Liver (tissue), 9 donors: ENCODE measurements around the gene MYO6. TPM values are rescaled to one million over a fixed set of nuclear protein-coding genes. Genes with fewer than 3 reads are reported as not detected.

ENCODE experiments used
- DNase-seq: peaks from one replicate; pipeline ENCODE4 v3.0.0-alpha.2; 2017; ENCODE audit warnings: low spot score
- H3K27ac ChIP-seq, 2 donors: one replicate each; pipeline ENCODE4 v1.7.0; 2013; ENCODE audit warnings: inconsistent platforms in 2 of 2, low read length in 2 of 2, control low read depth in 1 of 2, low read depth in 1 of 2, mild to moderate bottlenecking in 1 of 2
- H3K27me3 ChIP-seq, 4 donors: one replicate each; pipeline versions ENCODE4 v1.6.1 to v1.7.0; 2013; ENCODE audit warnings: low read length in 3 of 4, inconsistent platforms in 1 of 4, mild to moderate bottlenecking in 1 of 4, moderate library complexity in 1 of 4; ENCODE audit not compliant: control insufficient read depth in 4 of 4, insufficient read depth in 4 of 4
- H3K36me3 ChIP-seq, 4 donors: one replicate each; pipeline versions ENCODE4 v1.6.1 to v1.7.0; 2013; ENCODE audit warnings: low read length in 3 of 4, mild to moderate bottlenecking in 3 of 4, low read depth in 1 of 4, moderate library complexity in 1 of 4; ENCODE audit not compliant: control insufficient read depth in 4 of 4, insufficient read depth in 3 of 4
- H3K4me1 ChIP-seq, 4 donors: one replicate each; pipeline versions ENCODE4 v1.6.1 to v1.7.0; 2013; ENCODE audit warnings: low read length in 3 of 4, mild to moderate bottlenecking in 3 of 4, moderate library complexity in 1 of 4; ENCODE audit not compliant: control insufficient read depth in 4 of 4, insufficient read depth in 4 of 4
- H3K4me3 ChIP-seq, 3 donors: one replicate each; pipeline versions ENCODE4 v1.6.1 to v1.7.0; 2013; ENCODE audit warnings: low read length in 3 of 3, control low read depth in 1 of 3, low read depth in 1 of 3, mild to moderate bottlenecking in 1 of 3
- H3K9ac ChIP-seq, 2 donors: one replicate each; pipeline ENCODE4 v1.7.0; 2013; ENCODE audit warnings: low read length in 2 of 2, mild to moderate bottlenecking in 2 of 2, moderate library complexity in 2 of 2, control low read depth in 1 of 2, low read depth in 1 of 2
- H3K9me3 ChIP-seq, 4 donors: one replicate each; pipeline versions ENCODE4 v1.6.1 to v1.7.0; 2013; ENCODE audit warnings: low read length in 3 of 4; ENCODE audit not compliant: control insufficient read depth in 4 of 4
- ATF3 ChIP-seq: IDR thresholded peaks from 2 replicates; pipeline ENCODE4 v1.6.1; 2016; ENCODE audit warnings: antibody characterized with exemption
- CTCF ChIP-seq: fragments of 150-350 bp; IDR thresholded peaks from 2 replicates; pipeline ENCODE4 v1.5.1; 2017; ENCODE audit warnings: improper control_type of control experiment, low read depth, low read length; ENCODE audit not compliant: missing input control
- EGR1 ChIP-seq, 2 donors: IDR thresholded peaks; 2 replicates each; pipeline ENCODE4 v1.6.1; 2016 to 2018; ENCODE audit warnings: antibody characterized with exemption in 2 of 2, low read depth in 2 of 2
- FOXA1 ChIP-seq: IDR thresholded peaks from 2 replicates; pipeline ENCODE4 v1.6.1; 2016; ENCODE audit warnings: antibody characterized with exemption
- FOXA2 ChIP-seq: IDR thresholded peaks from 2 replicates; pipeline ENCODE4 v1.6.1; 2016; ENCODE audit warnings: antibody characterized with exemption
- NR2F2 ChIP-seq: IDR thresholded peaks from 2 replicates; pipeline ENCODE4 v1.6.1; 2016; ENCODE audit warnings: antibody characterized with exemption
- RAD21 ChIP-seq, 2 donors: IDR thresholded peaks; 2 replicates each; pipeline ENCODE4 v1.6.1; 2016; ENCODE audit warnings: antibody characterized with exemption in 2 of 2, mild to moderate bottlenecking in 2 of 2
- REST ChIP-seq: IDR thresholded peaks from 2 replicates; pipeline ENCODE4 v1.6.1; 2016; ENCODE audit warnings: antibody characterized with exemption, mild to moderate bottlenecking
- RXRA ChIP-seq, 2 donors: IDR thresholded peaks; 2 replicates each; pipeline ENCODE4 v1.6.1; 2017 to 2018; ENCODE audit warnings: antibody characterized with exemption in 2 of 2, mild to moderate bottlenecking in 1 of 2
- TAF1 ChIP-seq: conservative IDR thresholded peaks from 2 replicates; pipeline ENCODE4 v1.6.1; 2016; ENCODE audit warnings: antibody characterized with exemption, mild to moderate bottlenecking
- YY1 ChIP-seq: IDR thresholded peaks from 2 replicates; pipeline ENCODE4 v1.6.1; 2016; ENCODE audit warnings: antibody characterized with exemption, mild to moderate bottlenecking
- ZBTB33 ChIP-seq: IDR thresholded peaks from 2 replicates; pipeline ENCODE4 v1.6.1; 2016; ENCODE audit warnings: antibody characterized with exemption
- WGBS: extraction: QIAGEN DNeasy Blood & Tissue Kit; methylation state at CpG from one replicate; pipeline ENCODE4 v1.1.7; 2013; 5-methylcytosine and 5-hydroxymethylcytosine counted together
- polyA plus RNA-seq, 2 donors: library from polyadenylated mRNA; stranded (reverse) in 1 of 2; unstranded in 1 of 2; fragments of 200-250 nt in 1 of 2; fragments of >200 nt in 1 of 2; fragmentation: Nextera tagmentation in 1 of 2; extraction: Ambion mirVana in 1 of 2; gene quantifications; one replicate each; pipeline versions ENCODE4 v1.2.1 to v1.2.3, GENCODE V29; 2013 to 2015
- total RNA-seq, 2 donors: library from RNA; depleted of rRNA; stranded (reverse); fragments of >200 nt; gene quantifications; one replicate each; pipeline ENCODE4 v1.2.3, GENCODE V29; 2014
- donor health status: healthy.
- donor health status: healthy.
- donor health status: healthy.
- donor health status: healthy.
- donor health status: healthy.

MYO6 gene
- total and polyA plus RNA-seq, 4 donors: 6.5 to 18.3 (median 12.7) TPM

GRCh38 chr6:75827163-75827562 lies 78.1 kb downstream of the MYO6 start:
- no peak for TF ChIP-seq YY1
- no peak for TF ChIP-seq RAD21 (IDR thresholded peaks at IDR 0.05)
- DNase-seq: no peak
- Histone ChIP-seq H3K4me1 (no peaks in the 10 kb centered on the region), H3K9ac (no peak overlapping the region), H3K9me3 (no peaks in the 10 kb centered on the region), H3K27ac (no peak overlapping the region), H3K27me3 (no peaks in the 10 kb centered on the region), H3K36me3 (peaks cover 0 to 3% (median 0%) of the 10 kb centered on the region in 4 donors), H3K4me3 (no peak overlapping the region)
- WGBS: 98% methylated on average over 1 of the region's 1 CpG

- H3K4me3 ChIP-seq: no peak overlapping the region
- H3K9ac ChIP-seq: no peak overlapping the region
- peaks cover 0 to 12% (median 3%) of the 10 kb centered on the region in 4 donors for H3K36me3 ChIP-seq
- no peaks in the 10 kb centered on the region for H3K4me1 ChIP-seq
- WGBS: 96% methylated on average over 12 of the region's 12 CpGs
- no peaks in the 10 kb centered on the region for H3K27me3 ChIP-seq
- no peak for DNase-seq
- H3K27ac ChIP-seq: no peak overlapping the region
- H3K9me3 ChIP-seq: no peaks in the 10 kb centered on the region
- no peak for TF ChIP-seq ATF3
- TF ChIP-seq RXRA (IDR thresholded peaks at IDR 0.05): no peak
Observed at GRCh38 chr6:75830959-75831885, 82.2 kb downstream of the MYO6 start.

- no peaks in the 10 kb centered on the region for H3K27me3 ChIP-seq
- H3K27ac ChIP-seq: no peak overlapping the region
- peaks cover 0 to 12% (median 4%) of the 10 kb centered on the region in 4 donors for H3K36me3 ChIP-seq
- no peak overlapping the region for H3K4me3 ChIP-seq
- no peak for TF ChIP-seq RXRA (IDR thresholded peaks at IDR 0.05)
- TF ChIP-seq EGR1 (IDR thresholded peaks at IDR 0.05; ENCODE audit: low read depth in 2 of 2): no peak
- TF ChIP-seq NR2F2: no peak
- TF ChIP-seq TAF1: no peak
- TF ChIP-seq RAD21 (IDR thresholded peaks at IDR 0.05): no peak
- no peak for TF ChIP-seq FOXA2
- no peak for TF ChIP-seq CTCF
- TF ChIP-seq ZBTB33: no peak
- TF ChIP-seq ATF3: no peak
- no peak for TF ChIP-seq REST
- no peak for TF ChIP-seq FOXA1
- H3K4me1 ChIP-seq: no peaks in the 10 kb centered on the region
- H3K9me3 ChIP-seq: no peaks in the 10 kb centered on the region
- DNase-seq: no peak
- H3K9ac ChIP-seq: no peak overlapping the region
Observed at GRCh38 chr6:75834447-75834846, 85.4 kb downstream of the MYO6 start.
